Ishikawa (cell line): Measurements from ENCODE around the gene HNRNPH3.

Experiments
- CEBPB ChIP-seq: IDR thresholded peaks from 2 replicates; pipeline ENCODE4 v1.6.1; 2012
- CREB1 ChIP-seq: IDR thresholded peaks from 2 replicates; pipeline ENCODE4 v1.6.1; 2012; ENCODE audit warnings: low read depth
- EGR1 ChIP-seq: IDR thresholded peaks from 2 replicates; pipeline ENCODE4 v1.6.1; 2012
- EP300 ChIP-seq: IDR thresholded peaks from 2 replicates; pipeline ENCODE4 v1.6.1; 2012; ENCODE audit warnings: borderline replicate concordance
- FOXM1 ChIP-seq: IDR thresholded peaks from 2 replicates; pipeline ENCODE4 v1.6.1; 2012; ENCODE audit warnings: low read depth, borderline replicate concordance
- NFIC ChIP-seq: IDR thresholded peaks from 2 replicates; pipeline ENCODE4 v1.6.1; 2012
- RAD21 ChIP-seq: IDR thresholded peaks from 2 replicates; pipeline ENCODE4 v1.6.1; 2012; ENCODE audit warnings: low read depth
- TAF1 ChIP-seq: IDR thresholded peaks from 2 replicates; pipeline ENCODE4 v1.6.1; 2012; ENCODE audit warnings: low read depth, mild to moderate bottlenecking
- TCF12 ChIP-seq: IDR thresholded peaks from 2 replicates; pipeline ENCODE4 v1.6.1; 2012; ENCODE audit warnings: low read depth
- TEAD4 ChIP-seq: IDR thresholded peaks from 2 replicates; pipeline ENCODE4 v1.6.1; 2012
- YY1 ChIP-seq: IDR thresholded peaks from 2 replicates; pipeline ENCODE4 v1.6.1; 2012; ENCODE audit warnings: low read depth
- ZBTB7A ChIP-seq: IDR thresholded peaks from 2 replicates; pipeline ENCODE4 v1.6.1; 2012; ENCODE audit warnings: low read depth
- TF ChIP-seq, protein P1 (sequence below): IDR thresholded peaks from 2 replicates; pipeline ENCODE4 v1.6.1; 2012
- TF ChIP-seq, protein P2 (sequence below): IDR thresholded peaks from 2 replicates; pipeline ENCODE4 v1.6.1; 2012; ENCODE audit warnings: low read depth, mild to moderate bottlenecking
- TF ChIP-seq, protein P3 (sequence below): IDR thresholded peaks from 2 replicates; pipeline ENCODE4 v1.6.1; 2012

Gene HNRNPH3, protein sequence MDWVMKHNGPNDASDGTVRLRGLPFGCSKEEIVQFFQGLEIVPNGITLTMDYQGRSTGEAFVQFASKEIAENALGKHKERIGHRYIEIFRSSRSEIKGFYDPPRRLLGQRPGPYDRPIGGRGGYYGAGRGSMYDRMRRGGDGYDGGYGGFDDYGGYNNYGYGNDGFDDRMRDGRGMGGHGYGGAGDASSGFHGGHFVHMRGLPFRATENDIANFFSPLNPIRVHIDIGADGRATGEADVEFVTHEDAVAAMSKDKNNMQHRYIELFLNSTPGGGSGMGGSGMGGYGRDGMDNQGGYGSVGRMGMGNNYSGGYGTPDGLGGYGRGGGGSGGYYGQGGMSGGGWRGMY

DNA sequence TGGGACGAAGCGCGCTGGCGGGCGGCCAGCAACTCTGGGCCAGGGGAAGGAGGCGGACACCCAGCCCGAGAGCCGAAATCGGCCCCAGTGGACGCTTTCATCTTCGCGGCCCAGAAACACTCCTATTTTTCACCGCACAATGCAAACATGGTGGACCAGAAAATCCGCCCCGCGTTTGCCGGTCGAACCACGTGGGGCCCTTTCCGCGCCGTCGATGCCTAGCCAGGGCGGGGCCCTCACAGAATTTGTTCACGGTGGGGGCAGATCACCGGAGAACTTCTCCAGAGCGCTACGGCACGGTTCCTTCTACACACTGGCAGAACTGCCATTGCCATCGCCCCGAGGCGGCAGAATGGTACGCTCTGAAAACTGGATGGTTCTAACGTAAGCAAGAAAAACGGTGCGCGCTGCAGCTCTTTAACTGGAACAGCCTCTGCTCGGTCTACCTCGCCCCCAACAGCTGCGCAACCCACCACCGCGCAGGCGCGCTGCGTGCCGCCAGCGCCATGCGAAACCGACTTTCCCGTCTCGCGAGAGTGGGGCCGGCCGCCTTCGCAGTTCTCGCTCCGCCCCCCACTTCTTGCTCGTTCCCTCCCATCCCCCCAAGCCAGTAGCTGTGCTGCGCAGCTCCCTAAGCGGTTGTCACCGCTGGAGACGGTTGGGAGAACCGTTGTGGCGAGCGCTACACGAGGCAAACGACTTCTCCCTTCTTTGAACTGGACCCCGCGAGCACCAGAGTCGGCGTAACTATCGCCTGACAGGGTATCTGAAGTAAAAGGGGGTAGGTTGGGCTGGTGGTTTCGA, at the start of gene HNRNPH3:
Gene HNRNPH3, plus strand, starts transcription at position 610 of the 804 bp plus-strand sequence. CDS start 5,158 bp downstream, outside the sequence.
- TF ChIP-seq CEBPB, result no peak; the same call in 1 of the 2 replicates
- peak; percentile 1 for TF ChIP-seq ZBTB7A
- TF ChIP-seq, protein P1, sequence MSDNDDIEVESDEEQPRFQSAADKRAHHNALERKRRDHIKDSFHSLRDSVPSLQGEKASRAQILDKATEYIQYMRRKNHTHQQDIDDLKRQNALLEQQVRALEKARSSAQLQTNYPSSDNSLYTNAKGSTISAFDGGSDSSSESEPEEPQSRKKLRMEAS, result peak; percentile 91
- no peak; the same call in 1 of the 2 replicates for TF ChIP-seq EGR1
- TF ChIP-seq EP300, result no peak; the same call in 1 of the 2 replicates
- TF ChIP-seq YY1, result peak; percentile 65
- TF ChIP-seq TCF12, result peak; percentile 82
- TF ChIP-seq TEAD4, result no peak
- TF ChIP-seq FOXM1, result no peak; the same call in 1 of the 2 replicates
- TF ChIP-seq, protein P2, sequence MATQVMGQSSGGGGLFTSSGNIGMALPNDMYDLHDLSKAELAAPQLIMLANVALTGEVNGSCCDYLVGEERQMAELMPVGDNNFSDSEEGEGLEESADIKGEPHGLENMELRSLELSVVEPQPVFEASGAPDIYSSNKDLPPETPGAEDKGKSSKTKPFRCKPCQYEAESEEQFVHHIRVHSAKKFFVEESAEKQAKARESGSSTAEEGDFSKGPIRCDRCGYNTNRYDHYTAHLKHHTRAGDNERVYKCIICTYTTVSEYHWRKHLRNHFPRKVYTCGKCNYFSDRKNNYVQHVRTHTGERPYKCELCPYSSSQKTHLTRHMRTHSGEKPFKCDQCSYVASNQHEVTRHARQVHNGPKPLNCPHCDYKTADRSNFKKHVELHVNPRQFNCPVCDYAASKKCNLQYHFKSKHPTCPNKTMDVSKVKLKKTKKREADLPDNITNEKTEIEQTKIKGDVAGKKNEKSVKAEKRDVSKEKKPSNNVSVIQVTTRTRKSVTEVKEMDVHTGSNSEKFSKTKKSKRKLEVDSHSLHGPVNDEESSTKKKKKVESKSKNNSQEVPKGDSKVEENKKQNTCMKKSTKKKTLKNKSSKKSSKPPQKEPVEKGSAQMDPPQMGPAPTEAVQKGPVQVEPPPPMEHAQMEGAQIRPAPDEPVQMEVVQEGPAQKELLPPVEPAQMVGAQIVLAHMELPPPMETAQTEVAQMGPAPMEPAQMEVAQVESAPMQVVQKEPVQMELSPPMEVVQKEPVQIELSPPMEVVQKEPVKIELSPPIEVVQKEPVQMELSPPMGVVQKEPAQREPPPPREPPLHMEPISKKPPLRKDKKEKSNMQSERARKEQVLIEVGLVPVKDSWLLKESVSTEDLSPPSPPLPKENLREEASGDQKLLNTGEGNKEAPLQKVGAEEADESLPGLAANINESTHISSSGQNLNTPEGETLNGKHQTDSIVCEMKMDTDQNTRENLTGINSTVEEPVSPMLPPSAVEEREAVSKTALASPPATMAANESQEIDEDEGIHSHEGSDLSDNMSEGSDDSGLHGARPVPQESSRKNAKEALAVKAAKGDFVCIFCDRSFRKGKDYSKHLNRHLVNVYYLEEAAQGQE, result peak; percentile 52; the same call in 1 of the 2 replicates
- no peak for TF ChIP-seq RAD21
- TF ChIP-seq, protein P3, sequence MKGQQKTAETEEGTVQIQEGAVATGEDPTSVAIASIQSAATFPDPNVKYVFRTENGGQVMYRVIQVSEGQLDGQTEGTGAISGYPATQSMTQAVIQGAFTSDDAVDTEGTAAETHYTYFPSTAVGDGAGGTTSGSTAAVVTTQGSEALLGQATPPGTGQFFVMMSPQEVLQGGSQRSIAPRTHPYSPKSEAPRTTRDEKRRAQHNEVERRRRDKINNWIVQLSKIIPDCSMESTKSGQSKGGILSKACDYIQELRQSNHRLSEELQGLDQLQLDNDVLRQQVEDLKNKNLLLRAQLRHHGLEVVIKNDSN, result peak; percentile 85
- TF ChIP-seq NFIC, result peak; percentile 70
- 0 out of 2 replicates have a peak, but pooled peaks have one; percentile 5 for TF ChIP-seq CREB1
- peak; percentile 100 for TF ChIP-seq TAF1

DNA sequence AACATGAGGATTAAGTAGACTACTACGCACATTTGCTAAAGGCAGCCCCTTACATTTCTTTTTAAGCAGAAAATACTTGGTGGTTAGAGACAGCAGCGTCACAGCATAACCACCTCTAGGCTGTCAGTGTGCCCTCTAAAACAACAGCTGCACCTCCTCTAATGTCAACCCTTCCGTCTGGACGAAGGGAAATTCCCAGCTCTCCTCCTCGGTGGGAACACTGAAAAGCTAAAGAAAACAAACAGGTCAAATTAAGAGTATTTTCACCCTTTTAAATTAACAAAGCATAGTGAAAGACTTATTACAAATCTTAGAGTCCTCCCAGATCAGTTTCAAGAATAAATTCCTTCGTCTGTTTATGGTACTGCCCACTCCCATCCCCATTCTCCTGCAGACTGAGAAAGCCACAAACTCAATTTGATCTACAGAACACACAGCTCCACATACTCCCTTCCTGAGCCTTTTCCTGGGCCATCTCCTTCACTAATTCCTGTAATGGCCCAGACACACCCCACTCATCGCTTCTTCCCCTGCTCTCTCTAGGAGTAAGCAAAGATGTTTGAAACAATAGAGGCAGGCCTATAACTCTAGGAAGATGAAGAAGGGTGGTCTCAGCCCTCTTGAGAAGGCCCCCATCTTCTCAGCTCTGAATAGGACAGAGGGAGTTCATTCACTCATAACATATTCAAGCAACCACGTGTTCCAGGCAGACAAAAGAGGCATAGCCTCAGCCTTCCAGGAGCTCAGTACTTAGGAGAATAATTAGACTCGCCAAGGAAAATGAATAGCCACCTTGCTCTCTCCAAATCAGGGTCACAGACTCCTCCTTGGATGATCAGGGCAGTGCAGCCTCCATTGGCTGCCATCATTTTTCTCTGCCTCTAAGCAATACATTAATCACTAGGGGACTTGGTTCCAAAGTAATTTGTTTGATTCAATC, 47.5 kb upstream of the HNRNPH3 start:
- TF ChIP-seq TAF1, result no peak
- no peak for TF ChIP-seq CEBPB
- TF ChIP-seq, protein P2, result no peak
- TF ChIP-seq YY1, result no peak
- no peak for TF ChIP-seq TEAD4
- TF ChIP-seq, protein P3, result no peak
- no peak for TF ChIP-seq ZBTB7A

DNA sequence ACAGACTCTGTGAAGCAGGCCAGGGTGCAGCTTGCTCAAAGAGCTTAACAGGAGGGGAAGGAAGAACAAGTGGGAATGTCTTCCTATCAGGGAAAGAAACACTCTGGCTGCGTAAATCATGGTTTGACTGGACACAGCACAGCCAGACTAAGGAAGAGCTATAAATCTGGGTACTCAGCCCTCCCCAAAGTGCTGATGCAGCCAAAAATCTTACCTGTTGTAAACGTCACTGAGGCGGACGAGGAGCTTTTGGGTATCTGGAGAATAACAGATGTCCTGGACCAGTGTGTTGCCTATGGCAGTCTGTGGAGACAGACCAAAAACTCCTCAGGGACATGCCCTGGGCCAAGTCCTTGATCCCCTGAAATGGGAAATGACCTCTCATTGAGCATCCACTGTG, 43.1 kb upstream of the HNRNPH3 start:
- TF ChIP-seq ZBTB7A, result no peak
- no peak for TF ChIP-seq TEAD4
- TF ChIP-seq EGR1, result no peak
- no peak for TF ChIP-seq CREB1
- TF ChIP-seq CEBPB, result no peak
- TF ChIP-seq, protein P1, result no peak
- TF ChIP-seq NFIC, result no peak
- TF ChIP-seq, protein P2, result no peak
- TF ChIP-seq FOXM1, result no peak
- TF ChIP-seq EP300, result no peak
- TF ChIP-seq, protein P3, result no peak
- no peak for TF ChIP-seq YY1
